Tibial nerve (tissue), 3 donors: ENCODE results near the gene SOX9.

ENCODE experiments used
- POLR2A ChIP-seq, 2 donors: fragments of 450-650 bp; IDR thresholded peaks; one replicate each; pipeline ENCODE4 v1.6.1; 2017; ENCODE audit warnings: antibody characterized with exemption in 2 of 2, mild to moderate bottlenecking in 2 of 2, moderate library complexity in 2 of 2
- TF ChIP-seq, protein P1 (sequence below), 5 experiments: fragments of 200-600 bp in 3 of 5; fragments of 450-650 bp in 2 of 5; sonication (generic) in 3 of 5; IDR thresholded peaks; one replicate each; pipeline ENCODE4 v1.5.1; 2016 to 2019; ENCODE audit warnings: antibody characterized with exemption in 5 of 5, mild to moderate bottlenecking in 3 of 5, moderate library complexity in 2 of 5

DNA sequence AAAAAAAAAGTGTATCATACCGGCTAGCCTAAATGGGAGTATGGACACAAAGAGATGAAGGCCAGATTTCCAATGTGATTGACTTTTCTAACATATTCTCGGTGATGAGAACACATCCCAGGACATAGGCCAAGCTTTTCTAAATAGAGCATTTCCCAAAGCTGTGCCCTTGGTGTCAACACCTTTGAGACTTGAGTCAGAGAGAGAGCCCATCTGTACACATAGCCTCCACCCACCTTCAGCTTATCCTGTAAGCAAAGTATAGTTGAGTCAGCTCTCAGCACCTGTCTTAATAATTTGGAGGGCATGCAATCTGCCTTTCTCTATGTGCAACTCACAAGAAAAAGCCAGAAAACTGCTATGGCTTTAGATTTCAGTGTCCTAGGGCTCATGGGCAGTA is 42.7 kb downstream of the SOX9 start:
- TF ChIP-seq, protein P1, sequence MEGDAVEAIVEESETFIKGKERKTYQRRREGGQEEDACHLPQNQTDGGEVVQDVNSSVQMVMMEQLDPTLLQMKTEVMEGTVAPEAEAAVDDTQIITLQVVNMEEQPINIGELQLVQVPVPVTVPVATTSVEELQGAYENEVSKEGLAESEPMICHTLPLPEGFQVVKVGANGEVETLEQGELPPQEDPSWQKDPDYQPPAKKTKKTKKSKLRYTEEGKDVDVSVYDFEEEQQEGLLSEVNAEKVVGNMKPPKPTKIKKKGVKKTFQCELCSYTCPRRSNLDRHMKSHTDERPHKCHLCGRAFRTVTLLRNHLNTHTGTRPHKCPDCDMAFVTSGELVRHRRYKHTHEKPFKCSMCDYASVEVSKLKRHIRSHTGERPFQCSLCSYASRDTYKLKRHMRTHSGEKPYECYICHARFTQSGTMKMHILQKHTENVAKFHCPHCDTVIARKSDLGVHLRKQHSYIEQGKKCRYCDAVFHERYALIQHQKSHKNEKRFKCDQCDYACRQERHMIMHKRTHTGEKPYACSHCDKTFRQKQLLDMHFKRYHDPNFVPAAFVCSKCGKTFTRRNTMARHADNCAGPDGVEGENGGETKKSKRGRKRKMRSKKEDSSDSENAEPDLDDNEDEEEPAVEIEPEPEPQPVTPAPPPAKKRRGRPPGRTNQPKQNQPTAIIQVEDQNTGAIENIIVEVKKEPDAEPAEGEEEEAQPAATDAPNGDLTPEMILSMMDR (IDR thresholded peaks at IDR 0.05): no peak
- no peak for TF ChIP-seq POLR2A (IDR thresholded peaks at IDR 0.05)
